Astrocyte of the spinal cord (primary cell): ENCODE measurements around the gene WFDC1.

Source experiments
- DNase-seq: peaks from one replicate; pipeline ENCODE4 v3.0.0; 2011; ENCODE audit warnings: low read depth, low spot score
- H3K4me3 ChIP-seq: 2 replicates; pipeline ENCODE4 v1.5.1; 2011; ENCODE audit warnings: low read depth, mild to moderate bottlenecking, low read length, moderate library complexity
- CTCF ChIP-seq: IDR thresholded peaks from 2 replicates; pipeline ENCODE4 v1.5.1; 2012; ENCODE audit warnings: low read depth, mild to moderate bottlenecking, low read length, inconsistent platforms
- in situ Hi-C: cut with HindIII; loops from 2 replicates; pipeline ENCODE4 v1.10.0; 2017; ENCODE audit warnings: low sequenced_read_pairs

The WFDC1 gene

GRCh38 chr16:84326545-84326944 lies 31.9 kb downstream of the WFDC1 start:
- H3K4me3 ChIP-seq: no peak overlapping the region
- in situ Hi-C loops: no loop called here
- no peak for TF ChIP-seq CTCF

GRCh38 chr16:84327926-84328505 lies 33.3 kb downstream of the WFDC1 start:
- no peak overlapping the region for H3K4me3 ChIP-seq
- TF ChIP-seq CTCF: no peak
- no peak for DNase-seq
- in situ Hi-C loops: no loop called here

More at GRCh38 chr16:84326545-84326944, 31.9 kb downstream of the WFDC1 start:
- no peak for DNase-seq

- TF ChIP-seq CTCF: no peak
- no peak for DNase-seq
- no peak overlapping the region for H3K4me3 ChIP-seq
- in situ Hi-C loops: no loop called here
Measured at GRCh38 chr16:84329016-84329415, 34.3 kb downstream of the WFDC1 start.

- no peak overlapping the region for H3K4me3 ChIP-seq
- in situ Hi-C loops: no loop called here
- no peak for TF ChIP-seq CTCF
- no peak for DNase-seq
Measured at GRCh38 chr16:84329843-84330684, 35.4 kb downstream of the WFDC1 start.

GRCh38 chr16:84330685-84331050 lies 36.0 kb downstream of the WFDC1 start:
- DNase-seq: no peak
- H3K4me3 ChIP-seq: no peak overlapping the region
- in situ Hi-C loops: no loop called here
- no peak for TF ChIP-seq CTCF

- no peak overlapping the region for H3K4me3 ChIP-seq
- no peak for DNase-seq
- TF ChIP-seq CTCF: no peak
- in situ Hi-C loops: no loop called here
Measured at GRCh38 chr16:84331998-84332780, 37.5 kb downstream of the WFDC1 start.
